HCT116 (cell line): ENCODE data around the gene TAOK3. TPM values are rescaled to one million over a fixed set of nuclear protein-coding genes. Genes with fewer than 3 reads are reported as not detected.

ENCODE experiments used
- ATAC-seq: fragments of 200-7000 bp; cut with Tn5 transposase; 2 replicates; pipeline ENCODE4 v1.9.1; 2020; ENCODE audit warnings: mild to moderate bottlenecking, moderate library complexity
- BruUV-seq: library from RNA; stranded (reverse); fragments of 400-500 nt; replicated peaks from 2 replicates; lab custom pipeline; 2021; lab: Mats Ljungman, UMichigan
- CTCF ChIA-PET: fragments of 300-600 bp; sonication (Branson Sonifier 250); formaldehyde crosslinking; loops from one replicate; lab custom pipeline; 2021; ENCODE audit warnings: antibody characterized with exemption; lab: Charles Lee
- POLR2A ChIA-PET: fragments of 300-600, 350-600 bp; sonication (Branson Sonifier 250); formaldehyde crosslinking; loops from one replicate; lab custom pipeline; 2021; ENCODE audit warnings: antibody characterized with exemption; lab: Charles Lee
- RAD21 ChIA-PET, 2 experiments: fragments of 300-600 bp; sonication (Branson Sonifier 250); formaldehyde crosslinking; loops; one replicate each; lab custom pipeline; 2023; ENCODE audit warnings: low total read pairs in 2 of 2; ENCODE audit not compliant: uncharacterized antibody in 2 of 2, unreplicated experiment in 2 of 2, low non-redundant PET in 1 of 2; lab: Charles Lee
- DNase-seq: peaks from one replicate; pipeline ENCODE4 v3.0.0-alpha.2; 2010; ENCODE audit warnings: low read depth, low spot score
- H2AFZ ChIP-seq: fragments of 200-600 bp; shearing (Covaris generic), sonication (generic); 2 replicates; pipeline ENCODE4 v1.6.1; 2017; ENCODE audit warnings: low read depth, mixed run types, mixed read lengths, antibody characterized with exemption, low read length; ENCODE audit not compliant: poor library complexity, severe bottlenecking
- H3K27ac ChIP-seq: 2 replicates; pipeline ENCODE4 v1.5.1; 2012; ENCODE audit warnings: low read depth, low read length
- H3K27me3 ChIP-seq: fragments of 200-600 bp; sonication (generic); 2 replicates; pipeline ENCODE4 v1.6.1; 2016; ENCODE audit warnings: mixed run types, low read length, mixed read lengths; ENCODE audit not compliant: insufficient read depth
- H3K36me3 ChIP-seq, 2 experiments: fragments of 200-500 bp in 1 of 2; fragments of 200-600 bp in 1 of 2; sonication (Bioruptor generic) in 1 of 2; sonication (generic) in 1 of 2; 2 replicates each; pipeline versions ENCODE4 v1.5.1 to v1.6.1; 2014 to 2016; ENCODE audit warnings: low read length in 2 of 2, inconsistent platforms in 1 of 2, mixed read lengths in 1 of 2, mixed run types in 1 of 2; ENCODE audit not compliant: insufficient read depth in 2 of 2, control insufficient read depth in 1 of 2
- H3K4me1 ChIP-seq, 2 experiments: fragments of 200-600 bp in 1 of 2; sonication (generic) in 1 of 2; 2 replicates each; pipeline versions ENCODE4 v1.5.1 to v1.6.1; 2012 to 2017; ENCODE audit warnings: low read length in 2 of 2, inconsistent platforms in 1 of 2, mild to moderate bottlenecking in 1 of 2, mixed read lengths in 1 of 2, mixed run types in 1 of 2, moderate library complexity in 1 of 2; ENCODE audit not compliant: insufficient read depth in 2 of 2, control insufficient read depth in 1 of 2
- H3K4me2 ChIP-seq: fragments of 200-600 bp; sonication (generic); 2 replicates; pipeline ENCODE4 v1.6.1; 2017; ENCODE audit warnings: mixed run types, low read length, mixed read lengths
- H3K4me3 ChIP-seq, 2 experiments: fragments of 200-600 bp in 1 of 2; sonication (generic) in 1 of 2; replicated peaks in 1 of 2; 2 replicates each; pipeline ENCODE4 v1.5.1; 2011 to 2016; ENCODE audit warnings: low read length in 2 of 2, control low read depth in 1 of 2, low read depth in 1 of 2, mild to moderate bottlenecking in 1 of 2, mixed read lengths in 1 of 2, mixed run types in 1 of 2
- H3K79me2 ChIP-seq: fragments of 200-600 bp; sonication (generic); 2 replicates; pipeline ENCODE4 v1.6.1; 2017; ENCODE audit warnings: mild to moderate bottlenecking, mixed run types, low read length, moderate library complexity, mixed read lengths; ENCODE audit not compliant: insufficient read depth
- H3K9ac ChIP-seq: fragments of 200-600 bp; sonication (generic); 2 replicates; pipeline ENCODE4 v1.6.1; 2016; ENCODE audit warnings: low read length, mixed read lengths
- H3K9me2 ChIP-seq: fragments of 200-600 bp; sonication (generic), shearing (Covaris generic); 2 replicates; pipeline ENCODE4 v1.6.1; 2017; ENCODE audit warnings: mixed run types, mild to moderate bottlenecking, moderate library complexity; ENCODE audit not compliant: insufficient read depth
- H3K9me3 ChIP-seq, 2 experiments: fragments of 200-500 bp in 1 of 2; fragments of 200-600 bp in 1 of 2; sonication (Bioruptor generic) in 1 of 2; sonication (generic) in 1 of 2; 2 replicates each; pipeline ENCODE4 v1.6.1; 2014 to 2017; ENCODE audit warnings: low read length in 2 of 2, mixed read lengths in 2 of 2, inconsistent platforms in 1 of 2, low read depth in 1 of 2, mild to moderate bottlenecking in 1 of 2, mixed run types in 1 of 2, moderate library complexity in 1 of 2; ENCODE audit not compliant: control insufficient read depth in 1 of 2, insufficient read depth in 1 of 2
- H4K20me1 ChIP-seq: fragments of 200-600 bp; sonication (generic), shearing (Covaris generic); 2 replicates; pipeline ENCODE4 v1.6.1; 2017; ENCODE audit warnings: mixed run types, mild to moderate bottlenecking, moderate library complexity; ENCODE audit not compliant: insufficient read depth
- CEBPB ChIP-seq: IDR thresholded peaks from 2 replicates; pipeline ENCODE4 v1.6.1; 2012; ENCODE audit warnings: low read depth
- EGR1 ChIP-seq: IDR thresholded peaks from 2 replicates; pipeline ENCODE4 v1.6.1; 2012; ENCODE audit warnings: low read depth
- ELF1 ChIP-seq: IDR thresholded peaks from 2 replicates; pipeline ENCODE4 v1.6.1; 2012; ENCODE audit warnings: low read depth, borderline replicate concordance
- EZH2phosphoT487 ChIP-seq: fragments of 200-600 bp; IDR thresholded peaks from 2 replicates; pipeline ENCODE4 v1.6.1; 2018; ENCODE audit warnings: antibody characterized with exemption, borderline replicate concordance
- FOSL1 ChIP-seq: IDR thresholded peaks from 2 replicates; pipeline ENCODE4 v1.6.1; 2012; ENCODE audit warnings: low read depth
- JUND ChIP-seq: IDR thresholded peaks from 2 replicates; pipeline ENCODE4 v1.6.1; 2012
- POLR2A ChIP-seq: IDR thresholded peaks from 2 replicates; pipeline ENCODE4 v1.7.0; 2011; ENCODE audit warnings: borderline replicate concordance; ENCODE audit not compliant: insufficient read depth, insufficient read length; ENCODE audit errors: extremely low read depth
- RAD21 ChIP-seq: IDR thresholded peaks from 2 replicates; pipeline ENCODE4 v1.6.1; 2012; ENCODE audit warnings: low read depth, mild to moderate bottlenecking
- SIN3A ChIP-seq: IDR thresholded peaks from 2 replicates; pipeline ENCODE4 v1.6.1; 2012; ENCODE audit warnings: low read depth
- SP1 ChIP-seq: IDR thresholded peaks from 2 replicates; pipeline ENCODE4 v1.6.1; 2012; ENCODE audit warnings: low read depth
- SRF ChIP-seq: IDR thresholded peaks from 2 replicates; pipeline ENCODE4 v1.6.1; 2012; ENCODE audit warnings: low read depth
- TCF7L2 ChIP-seq: IDR thresholded peaks from 2 replicates; pipeline ENCODE4 v1.7.0; 2011; ENCODE audit warnings: borderline replicate concordance, inconsistent platforms; ENCODE audit not compliant: insufficient read depth, insufficient read length; ENCODE audit errors: extremely low read depth
- YY1 ChIP-seq: IDR thresholded peaks from 2 replicates; pipeline ENCODE4 v1.6.1; 2011; ENCODE audit warnings: low read length, low read depth, moderate library complexity, mild to moderate bottlenecking; ENCODE audit not compliant: insufficient replicate concordance; ENCODE audit errors: extremely low read depth
- ZFX ChIP-seq: fragments of 450-650 bp; IDR thresholded peaks from 2 replicates; pipeline ENCODE4 v1.6.1; 2017
- ZNF274 ChIP-seq: fragments of 200-500 bp; sonication (Bioruptor generic); IDR thresholded peaks from 2 replicates; pipeline ENCODE4 v1.6.1; 2014; ENCODE audit warnings: mild to moderate bottlenecking, low read depth, low read length, inconsistent platforms
- intact Hi-C: fragments of 100-400 bp; cut with micrococcal nuclease; formaldehyde crosslinking; loops from 2 replicates; pipeline ENCODE4 v1.10.0; 2022
- total RNA-seq: library from RNA; stranded (reverse); gene quantifications from one replicate; pipeline ENCODE4 v1.2.1, GENCODE V29; 2021; ENCODE audit not compliant: unreplicated experiment
- TF ChIP-seq, protein P1 (sequence below), 3 experiments: fragments of 200-600 bp in 1 of 3; sonication (generic) in 1 of 3; IDR thresholded peaks in 2 of 3; conservative IDR thresholded peaks in 1 of 3; 2 replicates each; pipeline ENCODE4 v1.5.1; 2012 to 2017; ENCODE audit warnings: low read depth in 2 of 3, low read length in 2 of 3, antibody characterized with exemption in 1 of 3, borderline replicate concordance in 1 of 3, control low read depth in 1 of 3, mild to moderate bottlenecking in 1 of 3, mixed read lengths in 1 of 3, mixed run types in 1 of 3, moderate library complexity in 1 of 3; ENCODE audit not compliant: insufficient read depth in 1 of 3
- TF ChIP-seq, protein P2 (sequence below): IDR thresholded peaks from 2 replicates; pipeline ENCODE4 v1.6.1; 2012; ENCODE audit warnings: low read depth
- TF ChIP-seq, protein P3 (sequence below): IDR thresholded peaks from 2 replicates; pipeline ENCODE4 v1.6.1; 2012
- TF ChIP-seq, protein P4 (sequence below): IDR thresholded peaks from 2 replicates; pipeline ENCODE4 v1.6.1; 2011; ENCODE audit warnings: mild to moderate bottlenecking, low read length, moderate library complexity; ENCODE audit not compliant: insufficient replicate concordance; ENCODE audit errors: extremely low read depth

Gene TAOK3
- total RNA-seq, 1 experiment from 2014 or later, result 10.5 TPM

DNA sequence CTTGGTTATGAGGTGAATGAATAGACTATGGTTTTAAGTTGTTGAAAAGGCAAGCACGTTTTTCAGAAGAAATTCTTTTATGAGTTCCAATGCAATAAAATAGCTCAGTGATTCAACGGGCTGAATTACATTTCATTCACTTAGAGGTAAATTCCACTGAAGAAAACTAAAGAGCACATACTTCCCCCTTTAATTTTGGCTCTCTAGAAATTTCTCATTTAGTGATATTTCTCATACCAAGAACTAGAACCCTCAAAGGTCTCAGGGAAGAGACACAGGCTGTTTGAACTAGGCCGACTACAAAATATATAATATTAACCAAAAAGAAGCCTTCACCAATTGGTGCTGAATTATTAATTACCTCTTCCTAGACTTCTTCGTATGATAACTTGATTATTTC is 68.6 kb downstream of the TAOK3 start:
- intact Hi-C loops, result no loop called here
- no peak for ATAC-seq
- H3K4me2 ChIP-seq, result no peak overlapping the region
- TF ChIP-seq JUND, result no peak
- TF ChIP-seq, protein P1, sequence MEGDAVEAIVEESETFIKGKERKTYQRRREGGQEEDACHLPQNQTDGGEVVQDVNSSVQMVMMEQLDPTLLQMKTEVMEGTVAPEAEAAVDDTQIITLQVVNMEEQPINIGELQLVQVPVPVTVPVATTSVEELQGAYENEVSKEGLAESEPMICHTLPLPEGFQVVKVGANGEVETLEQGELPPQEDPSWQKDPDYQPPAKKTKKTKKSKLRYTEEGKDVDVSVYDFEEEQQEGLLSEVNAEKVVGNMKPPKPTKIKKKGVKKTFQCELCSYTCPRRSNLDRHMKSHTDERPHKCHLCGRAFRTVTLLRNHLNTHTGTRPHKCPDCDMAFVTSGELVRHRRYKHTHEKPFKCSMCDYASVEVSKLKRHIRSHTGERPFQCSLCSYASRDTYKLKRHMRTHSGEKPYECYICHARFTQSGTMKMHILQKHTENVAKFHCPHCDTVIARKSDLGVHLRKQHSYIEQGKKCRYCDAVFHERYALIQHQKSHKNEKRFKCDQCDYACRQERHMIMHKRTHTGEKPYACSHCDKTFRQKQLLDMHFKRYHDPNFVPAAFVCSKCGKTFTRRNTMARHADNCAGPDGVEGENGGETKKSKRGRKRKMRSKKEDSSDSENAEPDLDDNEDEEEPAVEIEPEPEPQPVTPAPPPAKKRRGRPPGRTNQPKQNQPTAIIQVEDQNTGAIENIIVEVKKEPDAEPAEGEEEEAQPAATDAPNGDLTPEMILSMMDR (IDR thresholded peaks at IDR 0.05 in 2 of 3, conservative IDR thresholded peaks at IDR 0.05 in 1 of 3; ENCODE audit: borderline replicate concordance in 1 of 3, insufficient read depth in 1 of 3, low read depth in 2 of 3, low read length in 2 of 3), result no peak
- TF ChIP-seq RAD21, result no peak
- TF ChIP-seq ZFX, result no peak
- TF ChIP-seq ELF1, result no peak
- no peak for TF ChIP-seq TCF7L2
- no peak for TF ChIP-seq SRF
- TF ChIP-seq SIN3A, result no peak
- TF ChIP-seq YY1, result no peak
- TF ChIP-seq CEBPB, result no peak
- TF ChIP-seq SP1, result no peak
- TF ChIP-seq, protein P2, sequence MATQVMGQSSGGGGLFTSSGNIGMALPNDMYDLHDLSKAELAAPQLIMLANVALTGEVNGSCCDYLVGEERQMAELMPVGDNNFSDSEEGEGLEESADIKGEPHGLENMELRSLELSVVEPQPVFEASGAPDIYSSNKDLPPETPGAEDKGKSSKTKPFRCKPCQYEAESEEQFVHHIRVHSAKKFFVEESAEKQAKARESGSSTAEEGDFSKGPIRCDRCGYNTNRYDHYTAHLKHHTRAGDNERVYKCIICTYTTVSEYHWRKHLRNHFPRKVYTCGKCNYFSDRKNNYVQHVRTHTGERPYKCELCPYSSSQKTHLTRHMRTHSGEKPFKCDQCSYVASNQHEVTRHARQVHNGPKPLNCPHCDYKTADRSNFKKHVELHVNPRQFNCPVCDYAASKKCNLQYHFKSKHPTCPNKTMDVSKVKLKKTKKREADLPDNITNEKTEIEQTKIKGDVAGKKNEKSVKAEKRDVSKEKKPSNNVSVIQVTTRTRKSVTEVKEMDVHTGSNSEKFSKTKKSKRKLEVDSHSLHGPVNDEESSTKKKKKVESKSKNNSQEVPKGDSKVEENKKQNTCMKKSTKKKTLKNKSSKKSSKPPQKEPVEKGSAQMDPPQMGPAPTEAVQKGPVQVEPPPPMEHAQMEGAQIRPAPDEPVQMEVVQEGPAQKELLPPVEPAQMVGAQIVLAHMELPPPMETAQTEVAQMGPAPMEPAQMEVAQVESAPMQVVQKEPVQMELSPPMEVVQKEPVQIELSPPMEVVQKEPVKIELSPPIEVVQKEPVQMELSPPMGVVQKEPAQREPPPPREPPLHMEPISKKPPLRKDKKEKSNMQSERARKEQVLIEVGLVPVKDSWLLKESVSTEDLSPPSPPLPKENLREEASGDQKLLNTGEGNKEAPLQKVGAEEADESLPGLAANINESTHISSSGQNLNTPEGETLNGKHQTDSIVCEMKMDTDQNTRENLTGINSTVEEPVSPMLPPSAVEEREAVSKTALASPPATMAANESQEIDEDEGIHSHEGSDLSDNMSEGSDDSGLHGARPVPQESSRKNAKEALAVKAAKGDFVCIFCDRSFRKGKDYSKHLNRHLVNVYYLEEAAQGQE, result no peak
- TF ChIP-seq POLR2A, result no peak
- TF ChIP-seq, protein P3, sequence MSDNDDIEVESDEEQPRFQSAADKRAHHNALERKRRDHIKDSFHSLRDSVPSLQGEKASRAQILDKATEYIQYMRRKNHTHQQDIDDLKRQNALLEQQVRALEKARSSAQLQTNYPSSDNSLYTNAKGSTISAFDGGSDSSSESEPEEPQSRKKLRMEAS, result no peak
- TF ChIP-seq FOSL1, result no peak
- no peak for TF ChIP-seq EGR1
- TF ChIP-seq, protein P4, sequence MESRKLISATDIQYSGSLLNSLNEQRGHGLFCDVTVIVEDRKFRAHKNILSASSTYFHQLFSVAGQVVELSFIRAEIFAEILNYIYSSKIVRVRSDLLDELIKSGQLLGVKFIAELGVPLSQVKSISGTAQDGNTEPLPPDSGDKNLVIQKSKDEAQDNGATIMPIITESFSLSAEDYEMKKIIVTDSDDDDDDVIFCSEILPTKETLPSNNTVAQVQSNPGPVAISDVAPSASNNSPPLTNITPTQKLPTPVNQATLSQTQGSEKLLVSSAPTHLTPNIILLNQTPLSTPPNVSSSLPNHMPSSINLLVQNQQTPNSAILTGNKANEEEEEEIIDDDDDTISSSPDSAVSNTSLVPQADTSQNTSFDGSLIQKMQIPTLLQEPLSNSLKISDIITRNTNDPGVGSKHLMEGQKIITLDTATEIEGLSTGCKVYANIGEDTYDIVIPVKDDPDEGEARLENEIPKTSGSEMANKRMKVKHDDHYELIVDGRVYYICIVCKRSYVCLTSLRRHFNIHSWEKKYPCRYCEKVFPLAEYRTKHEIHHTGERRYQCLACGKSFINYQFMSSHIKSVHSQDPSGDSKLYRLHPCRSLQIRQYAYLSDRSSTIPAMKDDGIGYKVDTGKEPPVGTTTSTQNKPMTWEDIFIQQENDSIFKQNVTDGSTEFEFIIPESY, result no peak
- no peak for TF ChIP-seq EZH2phosphoT487
- no peak for TF ChIP-seq ZNF274
- TF ChIP-seq, all 23 proteins: peak for 0
- Histone ChIP-seq H3K9me3 (no peaks in the 10 kb centered on the region), H3K27ac (no peak overlapping the region), H3K9ac (no peak overlapping the region), H3K9me2 (no peaks in the 10 kb centered on the region), H2AFZ (no peak overlapping the region), H3K36me3 (no peaks in the 10 kb centered on the region), H3K4me3 (no peak overlapping the region), H3K4me1 (peaks cover 6 to 9% of the 10 kb centered on the region in 2 experiments; a peak in 2 of 4 replicates), H4K20me1 (no peaks in the 10 kb centered on the region), H3K79me2 (no peaks in the 10 kb centered on the region), H3K27me3 (no peaks in the 10 kb centered on the region)
- ChIA-PET POLR2A (no interaction called here), CTCF (no interaction called here), RAD21 (no interaction called here)
- BruUV-seq, result no TSS peak
- DNase-seq, result no peak
